SK-N-SH (cell line): ENCODE measurements around the gene SCFD1. TPM values are rescaled to one million over a fixed set of nuclear protein-coding genes. Genes with fewer than 3 reads are reported as not detected.

Source experiments
- CTCF ChIA-PET: fragments of 300-600, 350-600 bp; formaldehyde crosslinking; extraction: SDS; loops from one replicate; lab custom pipeline; 2021; lab: Yijun Ruan, JAX
- POLR2A ChIA-PET: fragments of 350-600 bp; sonication (Branson Sonifier 250); formaldehyde crosslinking; extraction: SDS; loops from one replicate; lab custom pipeline; 2020; ENCODE audit warnings: antibody characterized with exemption, inconsistent platforms; lab: Yijun Ruan, JAX
- DNase-seq: peaks from one replicate; pipeline ENCODE4 v3.0.0; 2012
- H2AFZ ChIP-seq: fragments of 200-600 bp; sonication (generic); 2 replicates; pipeline ENCODE4 v1.8.1; 2016; ENCODE audit warnings: antibody characterized with exemption, mild to moderate bottlenecking, low read depth
- H3F3A ChIP-seq: fragments of 200-600 bp; sonication (generic); replicated peaks from 2 replicates; pipeline ENCODE3; 2016; ENCODE audit warnings: antibody characterized with exemption, mild to moderate bottlenecking; ENCODE audit not compliant: insufficient read depth
- H3K27ac ChIP-seq, 2 experiments: fragments of 200-500 bp in 1 of 2; fragments of 200-600 bp in 1 of 2; sonication (Bioruptor generic) in 1 of 2; sonication (generic), shearing (Covaris generic) in 1 of 2; 2 replicates each; pipeline versions ENCODE4 v1.5.1 to v1.6.1; 2014 to 2016; ENCODE audit warnings: low read depth in 2 of 2, inconsistent platforms in 1 of 2, low read length in 1 of 2, mild to moderate bottlenecking in 1 of 2, mixed read lengths in 1 of 2
- H3K27me3 ChIP-seq: fragments of 200-600 bp; sonication (generic), shearing (Covaris generic); 2 replicates; pipeline ENCODE4 v1.6.1; 2016; ENCODE audit warnings: mixed run types; ENCODE audit not compliant: insufficient read depth
- H3K36me3 ChIP-seq, 2 experiments: fragments of 200-500 bp in 1 of 2; fragments of 200-600 bp in 1 of 2; sonication (Bioruptor generic) in 1 of 2; sonication (generic) in 1 of 2; replicated peaks in 1 of 2; 2 replicates each; pipeline versions ENCODE3 to v1.5.1; 2014 to 2016; ENCODE audit warnings: low read length in 1 of 2, mild to moderate bottlenecking in 1 of 2; ENCODE audit not compliant: insufficient read depth in 2 of 2, control insufficient read depth in 1 of 2
- H3K4me1 ChIP-seq, 2 experiments: fragments of 200-500 bp in 1 of 2; fragments of 200-600 bp in 1 of 2; sonication (Bioruptor generic) in 1 of 2; sonication (generic), shearing (Covaris generic) in 1 of 2; 2 replicates each; pipeline versions ENCODE4 v1.5.1 to v1.6.1; 2014 to 2016; ENCODE audit warnings: low read depth in 1 of 2, low read length in 1 of 2, mixed run types in 1 of 2; ENCODE audit not compliant: insufficient read depth in 2 of 2, control insufficient read depth in 1 of 2
- H3K4me2 ChIP-seq: fragments of 200-600 bp; sonication (generic), shearing (Covaris generic); 2 replicates; pipeline ENCODE4 v1.6.1; 2017; ENCODE audit warnings: mixed run types
- H3K4me3 ChIP-seq, 2 experiments: fragments of 200-500 bp in 1 of 2; fragments of 200-600 bp in 1 of 2; sonication (Bioruptor generic) in 1 of 2; sonication (generic), shearing (Covaris generic) in 1 of 2; 2 replicates each; pipeline versions ENCODE4 v1.5.1 to v1.8.1; 2014 to 2016; ENCODE audit warnings: low read depth in 2 of 2, inconsistent platforms in 1 of 2, low read length in 1 of 2, mild to moderate bottlenecking in 1 of 2, mixed read lengths in 1 of 2, moderate library complexity in 1 of 2
- H3K79me2 ChIP-seq: fragments of 200-600 bp; sonication (generic); 2 replicates; pipeline ENCODE4 v1.8.1; 2017; ENCODE audit warnings: mild to moderate bottlenecking; ENCODE audit not compliant: insufficient read depth
- H3K9ac ChIP-seq: fragments of 200-600 bp; sonication (generic); 2 replicates; pipeline ENCODE4 v1.6.1; 2017; ENCODE audit warnings: mixed run types
- H3K9me2 ChIP-seq: fragments of 200-600 bp; sonication (generic); 2 replicates; pipeline ENCODE4 v1.6.1; 2017; ENCODE audit warnings: mixed run types
- H3K9me3 ChIP-seq: fragments of 200-600 bp; sonication (generic); 2 replicates; pipeline ENCODE4 v1.6.1; 2017; ENCODE audit warnings: mixed run types, mild to moderate bottlenecking, moderate library complexity
- H4K20me1 ChIP-seq: fragments of 200-600 bp; sonication (generic); 2 replicates; pipeline ENCODE4 v1.6.1; 2017; ENCODE audit warnings: mild to moderate bottlenecking, mixed run types; ENCODE audit not compliant: insufficient read depth
- CHD2 ChIP-seq: fragments of 150-350 bp; IDR thresholded peaks from 2 replicates; pipeline ENCODE4 v1.6.1; 2018; ENCODE audit warnings: low read length; ENCODE audit not compliant: partially characterized antibody
- EZH2phosphoT487 ChIP-seq: fragments of 200-600 bp; sonication (generic); IDR thresholded peaks from 2 replicates; pipeline ENCODE4 v1.6.1; 2017; ENCODE audit warnings: low read depth, mixed run types, mild to moderate bottlenecking, antibody characterized with exemption, moderate library complexity, borderline replicate concordance
- FOSL2 ChIP-seq: IDR thresholded peaks from 2 replicates; pipeline ENCODE4 v1.4.0; 2012; ENCODE audit warnings: low read depth, mild to moderate bottlenecking, moderate library complexity, borderline replicate concordance
- FOXJ3 ChIP-seq: sonication (generic); formaldehyde crosslinking; IDR thresholded peaks from 2 replicates; pipeline ENCODE4 v1.5.1; 2020; ENCODE audit warnings: mild to moderate bottlenecking, missing genetic modification reagents
- FOXM1 ChIP-seq: IDR thresholded peaks from 2 replicates; pipeline ENCODE4 v1.4.0; 2012; ENCODE audit warnings: low read depth, mild to moderate bottlenecking
- GATA2 ChIP-seq: sonication (generic); formaldehyde crosslinking; IDR thresholded peaks from 2 replicates; pipeline ENCODE4 v1.5.0; 2020; ENCODE audit warnings: mild to moderate bottlenecking, missing genetic modification reagents
- JUND ChIP-seq: IDR thresholded peaks from 2 replicates; pipeline ENCODE4 v1.4.0; 2012
- MEF2A ChIP-seq: IDR thresholded peaks from 2 replicates; pipeline ENCODE4 v1.4.0; 2012; ENCODE audit warnings: low read depth, borderline replicate concordance
- MXI1 ChIP-seq: IDR thresholded peaks from 2 replicates; pipeline ENCODE4 v1.6.1; 2012; ENCODE audit warnings: mild to moderate bottlenecking, low read depth, low read length, improper control_type of control experiment
- POLR2AphosphoS5 ChIP-seq: IDR thresholded peaks from 2 replicates; pipeline ENCODE4 v1.6.1; 2012; ENCODE audit warnings: low read depth, low read length
- RAD21 ChIP-seq: IDR thresholded peaks from 2 replicates; pipeline ENCODE4 v1.6.1; 2012; ENCODE audit warnings: mild to moderate bottlenecking, low read length
- RCOR1 ChIP-seq: fragments of 150-350 bp; IDR thresholded peaks from 2 replicates; pipeline ENCODE4 v1.6.1; 2017; ENCODE audit warnings: antibody characterized with exemption, low read length
- RXRA ChIP-seq: IDR thresholded peaks from 2 replicates; pipeline ENCODE4 v1.4.0; 2012; ENCODE audit warnings: low read depth, mild to moderate bottlenecking, borderline replicate concordance
- SMC3 ChIP-seq: IDR thresholded peaks from 2 replicates; pipeline ENCODE4 v1.6.1; 2012; ENCODE audit warnings: low read depth, low read length, improper control_type of control experiment
- TCF12 ChIP-seq: IDR thresholded peaks from 2 replicates; pipeline ENCODE4 v1.4.0; 2012
- YY1 ChIP-seq: IDR thresholded peaks from 2 replicates; pipeline ENCODE4 v1.4.0; 2012; ENCODE audit warnings: low read depth, mild to moderate bottlenecking
- ZBTB33 ChIP-seq: IDR thresholded peaks from 2 replicates; pipeline ENCODE4 v1.4.0; 2012; ENCODE audit warnings: low read depth, borderline replicate concordance
- WGBS: methylation state at CpG from one replicate; pipeline ENCODE4 v1.1.6; 2017; ENCODE audit warnings: low lambda C conversion rate; 5-methylcytosine and 5-hydroxymethylcytosine counted together
- polyA plus RNA-seq, 3 experiments: library from polyadenylated mRNA; depleted of rRNA; stranded (reverse); fragments of >200 nt; gene quantifications; 2 replicates each; pipeline ENCODE4 v1.2.3, GENCODE V29; 2012
- TF ChIP-seq, protein P1 (sequence below): fragments of 150-350 bp; IDR thresholded peaks from 2 replicates; pipeline ENCODE4 v1.6.1; 2016; ENCODE audit warnings: mild to moderate bottlenecking, low read depth, low read length
- TF ChIP-seq, protein P2 (sequence below): IDR thresholded peaks from 2 replicates; pipeline ENCODE4 v1.4.0; 2012; ENCODE audit warnings: low read depth, borderline replicate concordance

Gene SCFD1
- polyA plus RNA-seq, 1 of the 3 experiments (the other 2 are of a cell fraction) = 31.4 TPM

- Histone ChIP-seq H3K27me3 (peaks cover 12% of the 10 kb centered on the region; the same call in 1 of the 2 replicates), H3K4me3 (no peak overlapping the region), H3F3A (no peaks in the 10 kb centered on the region), H3K9ac (no peak overlapping the region), H2AFZ (no peak overlapping the region), H3K27ac (no peak overlapping the region), H3K36me3 (no peaks in the 10 kb centered on the region), H3K4me1 (no peaks in the 10 kb centered on the region), H4K20me1 (no peaks in the 10 kb centered on the region), H3K79me2 (no peaks in the 10 kb centered on the region), H3K9me2 (no peaks in the 10 kb centered on the region), H3K4me2 (no peak overlapping the region), H3K9me3 (no peaks in the 10 kb centered on the region)
- ChIA-PET POLR2A (no interaction called here), CTCF (no interaction called here)
- 40% methylated on average over 6 of the region's 6 CpGs for WGBS
- no peak for TF ChIP-seq CHD2
- TF ChIP-seq YY1 = no peak
- TF ChIP-seq RXRA = no peak
- TF ChIP-seq MEF2A = no peak
- no peak for TF ChIP-seq JUND
- no peak for TF ChIP-seq EZH2phosphoT487
- no peak for TF ChIP-seq GATA2 (CRISPR knock-in tag)
- TF ChIP-seq POLR2AphosphoS5 = no peak
- DNase-seq = no peak
Measured at GRCh38 chr14:30770376-30770775, 148.3 kb downstream of the SCFD1 start.

DNA sequence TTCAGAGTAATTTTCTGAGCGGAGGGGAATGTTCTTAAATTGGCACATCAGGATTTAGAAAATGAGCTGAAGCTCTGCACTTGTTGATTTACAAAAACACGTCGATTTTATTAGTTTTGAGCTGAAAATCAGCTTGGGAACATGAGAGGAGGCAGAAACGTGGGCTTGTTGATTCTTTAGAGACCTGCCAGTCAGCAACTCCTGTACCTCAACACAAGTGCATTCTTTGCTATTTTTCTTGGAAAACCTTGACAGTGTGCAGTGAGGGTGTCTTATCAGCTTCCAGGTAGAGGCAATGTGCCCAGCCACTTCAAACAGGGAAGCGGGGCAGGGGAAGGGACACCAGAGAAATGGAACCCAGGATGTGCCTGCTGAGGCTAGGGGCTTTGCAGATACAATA lies 149.5 kb downstream of the SCFD1 start:
- H3K27me3 ChIP-seq = peaks cover 12% of the 10 kb centered on the region; the same call in 1 of the 2 replicates
- CTCF ChIA-PET = interaction anchor here (0.6 to 1.0 kb wide), 2 partner anchors 11 to 114 kb away, joined by 3 read pairs; no protein-coding TSS in a partner anchor
- H2AFZ ChIP-seq = no peak overlapping the region
- 21% methylated on average over 5 of the region's 5 CpGs for WGBS
- DNase-seq = no peak
- TF ChIP-seq RAD21 (no peak), RCOR1 (no peak), CHD2 (no peak), POLR2AphosphoS5 (no peak), SMC3 (no peak), FOXM1 (no peak), FOXJ3 (CRISPR knock-in tag) (no peak), FOSL2 (no peak)
- no peaks in the 10 kb centered on the region for H3K36me3 ChIP-seq
- no peaks in the 10 kb centered on the region for H3K79me2 ChIP-seq
- no peaks in the 10 kb centered on the region for H3K4me1 ChIP-seq
- no peak overlapping the region for H3K9ac ChIP-seq
- no peak overlapping the region for H3K4me2 ChIP-seq
- no peak overlapping the region for H3K4me3 ChIP-seq
- H3K9me2 ChIP-seq = no peaks in the 10 kb centered on the region
- H3K27ac ChIP-seq = no peak overlapping the region
- no peaks in the 10 kb centered on the region for H3F3A ChIP-seq
- POLR2A ChIA-PET = no interaction called here
- H4K20me1 ChIP-seq = no peaks in the 10 kb centered on the region
- H3K9me3 ChIP-seq = no peaks in the 10 kb centered on the region

DNA sequence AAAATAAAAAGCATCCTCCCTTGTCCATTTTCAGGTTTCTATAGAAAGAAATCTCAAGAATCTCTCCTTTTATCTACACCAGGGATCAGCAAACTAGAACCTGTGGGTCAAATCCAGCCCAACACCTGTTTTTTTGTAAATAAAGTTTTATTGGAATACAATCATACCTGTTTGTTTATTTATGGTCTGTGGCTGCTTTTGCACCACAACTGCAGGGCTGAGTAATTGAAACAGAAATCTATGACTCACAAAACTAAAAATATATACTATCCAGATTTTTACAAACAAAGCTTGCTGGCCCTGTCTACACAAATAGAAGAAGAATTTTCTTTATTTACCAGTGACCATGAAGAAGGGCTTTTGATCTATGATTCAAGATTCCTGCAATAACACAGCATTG lies 157.1 kb downstream of the SCFD1 start:
- ChIA-PET CTCF (no interaction called here), POLR2A (no interaction called here)
- H2AFZ ChIP-seq = no peak overlapping the region
- DNase-seq = no peak
- TF ChIP-seq, protein P1, sequence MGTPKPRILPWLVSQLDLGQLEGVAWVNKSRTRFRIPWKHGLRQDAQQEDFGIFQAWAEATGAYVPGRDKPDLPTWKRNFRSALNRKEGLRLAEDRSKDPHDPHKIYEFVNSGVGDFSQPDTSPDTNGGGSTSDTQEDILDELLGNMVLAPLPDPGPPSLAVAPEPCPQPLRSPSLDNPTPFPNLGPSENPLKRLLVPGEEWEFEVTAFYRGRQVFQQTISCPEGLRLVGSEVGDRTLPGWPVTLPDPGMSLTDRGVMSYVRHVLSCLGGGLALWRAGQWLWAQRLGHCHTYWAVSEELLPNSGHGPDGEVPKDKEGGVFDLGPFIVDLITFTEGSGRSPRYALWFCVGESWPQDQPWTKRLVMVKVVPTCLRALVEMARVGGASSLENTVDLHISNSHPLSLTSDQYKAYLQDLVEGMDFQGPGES = no peak
- TF ChIP-seq MXI1 = no peak
- no peak for TF ChIP-seq CHD2
- no peak for TF ChIP-seq ZBTB33
- TF ChIP-seq TCF12 = no peak
- no peak for TF ChIP-seq JUND
- TF ChIP-seq, protein P2, sequence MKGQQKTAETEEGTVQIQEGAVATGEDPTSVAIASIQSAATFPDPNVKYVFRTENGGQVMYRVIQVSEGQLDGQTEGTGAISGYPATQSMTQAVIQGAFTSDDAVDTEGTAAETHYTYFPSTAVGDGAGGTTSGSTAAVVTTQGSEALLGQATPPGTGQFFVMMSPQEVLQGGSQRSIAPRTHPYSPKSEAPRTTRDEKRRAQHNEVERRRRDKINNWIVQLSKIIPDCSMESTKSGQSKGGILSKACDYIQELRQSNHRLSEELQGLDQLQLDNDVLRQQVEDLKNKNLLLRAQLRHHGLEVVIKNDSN = no peak
- H3K27me3 ChIP-seq = no peaks in the 10 kb centered on the region; the same call in 1 of the 2 replicates
- no peak overlapping the region for H3K4me3 ChIP-seq
- no peaks in the 10 kb centered on the region for H4K20me1 ChIP-seq
- H3K9ac ChIP-seq = no peak overlapping the region
- H3K36me3 ChIP-seq = no peaks in the 10 kb centered on the region
- no peaks in the 10 kb centered on the region for H3K4me1 ChIP-seq
- no peaks in the 10 kb centered on the region for H3K9me3 ChIP-seq
- H3K27ac ChIP-seq = no peak overlapping the region
- no peak overlapping the region for H3K4me2 ChIP-seq
- H3F3A ChIP-seq = no peaks in the 10 kb centered on the region
- no peaks in the 10 kb centered on the region for H3K9me2 ChIP-seq
- H3K79me2 ChIP-seq = no peaks in the 10 kb centered on the region
